ENCODE data around the gene ITIH1.
"Not testable (repeated sequence)": the region's sequence is repeated elsewhere in the genome, so short reads cannot be mapped to it uniquely, and the experiment has no call there.

The ITIH1 gene

GRCh38 chr3:52774901-52775864 lies 2.2 kb upstream of the ITIH1 start:
- no peak for DNase-seq (ENCODE audit: low read depth, low spot score)

- DNase-seq (ENCODE audit: low read depth, low spot score): no peak
Observed at GRCh38 chr3:52775877-52776276, 1.5 kb upstream of the ITIH1 start.

GRCh38 chr3:52776486-52776885 lies 913 bp upstream of the ITIH1 start:
- DNase-seq (ENCODE audit: low read depth, low spot score): not testable (repeated sequence)

- no peak for DNase-seq (ENCODE audit: low read depth, low spot score)
Observed at GRCh38 chr3:52777959-52778805, 783 bp downstream of the ITIH1 start.

- DNase-seq (ENCODE audit: low read depth, low spot score): no peak
Observed at GRCh38 chr3:52779011-52779836, 1.8 kb downstream of the ITIH1 start.

- no peak for DNase-seq (ENCODE audit: low read depth, low spot score)
Observed at GRCh38 chr3:52779837-52780585, 2.6 kb downstream of the ITIH1 start.

GRCh38 chr3:52781741-52782140 lies 4.3 kb downstream of the ITIH1 start:
- DNase-seq (ENCODE audit: low read depth, low spot score): no peak

GRCh38 chr3:52782412-52783210 lies 5.2 kb downstream of the ITIH1 start:
- DNase-seq (ENCODE audit: low read depth, low spot score): no peak

- no peak for DNase-seq (ENCODE audit: low read depth, low spot score)
Observed at GRCh38 chr3:52783211-52783555, 5.8 kb downstream of the ITIH1 start.

- no peak for DNase-seq (ENCODE audit: low read depth, low spot score)
Observed at GRCh38 chr3:52784021-52784621, 6.7 kb downstream of the ITIH1 start.

- DNase-seq (ENCODE audit: low read depth, low spot score): no peak
Observed at GRCh38 chr3:52784931-52785590, 7.7 kb downstream of the ITIH1 start.

- no peak for DNase-seq (ENCODE audit: low read depth, low spot score)
Observed at GRCh38 chr3:52786330-52787215, 9.2 kb downstream of the ITIH1 start.

- DNase-seq (ENCODE audit: low read depth, low spot score): no peak
Observed at GRCh38 chr3:52787246-52787645, 9.8 kb downstream of the ITIH1 start.

GRCh38 chr3:52787672-52788625 lies 10.6 kb downstream of the ITIH1 start:
- DNase-seq (ENCODE audit: low read depth, low spot score): no peak

- DNase-seq (ENCODE audit: low read depth, low spot score): no peak
Observed at GRCh38 chr3:52788890-52789745, 11.7 kb downstream of the ITIH1 start.

GRCh38 chr3:52789746-52790040 lies 12.3 kb downstream of the ITIH1 start:
- DNase-seq (ENCODE audit: low read depth, low spot score): no peak
